K562 (cell line): ENCODE measurements around the gene IRF3. TPM values are rescaled to one million over a fixed set of nuclear protein-coding genes. Genes with fewer than 3 reads are reported as not detected.
A peak's percentile ranks its signal among the peaks of the same experiment; 100 is the strongest.

Experiments used
- ATF4 ChIP-seq: fragments of 450-650 bp; formaldehyde crosslinking; IDR thresholded peaks from 2 replicates; pipeline ENCODE4 v1.4.0; 2022; ENCODE audit warnings: mild to moderate bottlenecking, moderate library complexity
- CLOCK ChIP-seq: fragments of 250-450 bp; sonication (Bioruptor Pico); IDR thresholded peaks from 2 replicates; pipeline ENCODE4 v1.4.0; 2020; ENCODE audit warnings: mild to moderate bottlenecking, moderate library complexity, borderline replicate concordance
- ETV5 ChIP-seq: sonication (generic); formaldehyde crosslinking; IDR thresholded peaks from 2 replicates; pipeline ENCODE4 v1.4.0; 2020; ENCODE audit warnings: low read depth, mild to moderate bottlenecking, missing genetic modification reagents
- MAX ChIP-seq: sonication (generic); formaldehyde crosslinking; IDR thresholded peaks from 2 replicates; pipeline ENCODE4 v1.9.0; 2022; ENCODE audit warnings: mild to moderate bottlenecking, missing genetic modification reagents
- MBD2 ChIP-seq: sonication (generic); IDR thresholded peaks from 2 replicates; pipeline ENCODE4 v1.6.1; 2016; ENCODE audit warnings: low read depth, borderline replicate concordance
- NRF1 ChIP-seq, 2 experiments: fragments of 450-650 bp; IDR thresholded peaks in 1 of 2; conservative IDR thresholded peaks in 1 of 2; 2 replicates each; pipeline ENCODE4 v1.6.1; 2014; ENCODE audit warnings: mild to moderate bottlenecking in 2 of 2
- POLR2H ChIP-seq: IDR thresholded peaks from 2 replicates; pipeline ENCODE4 v1.6.1; 2016; ENCODE audit warnings: missing genetic modification characterization, low read depth, mild to moderate bottlenecking, control low read depth, missing compliant biosample characterization, moderate library complexity
- PRDM10 ChIP-seq: fragments of 450-650 bp; IDR thresholded peaks from 2 replicates; pipeline ENCODE4 v1.6.1; 2018; ENCODE audit not compliant: partially characterized antibody
- RBM25 ChIP-seq: fragments of 200-400 bp; formaldehyde crosslinking; IDR thresholded peaks from 2 replicates; pipeline ENCODE4 v1.6.1; 2018; ENCODE audit warnings: low read length, low read depth, moderate library complexity; ENCODE audit not compliant: severe bottlenecking
- SMARCA4 ChIP-seq: fragments of 450-650 bp; IDR thresholded peaks from 2 replicates; pipeline ENCODE4 v1.6.1; 2016
- YY1 ChIP-seq, 3 experiments: IDR thresholded peaks; 2 replicates each; pipeline ENCODE4 v1.6.1; 2011; ENCODE audit warnings: low read length in 2 of 3, mild to moderate bottlenecking in 2 of 3, moderate library complexity in 2 of 3, borderline replicate concordance in 1 of 3, control low read depth in 1 of 3, low read depth in 1 of 3; ENCODE audit not compliant: insufficient read depth in 3 of 3, insufficient replicate concordance in 2 of 3, control insufficient read depth in 1 of 3, insufficient read length in 1 of 3; ENCODE audit errors: extremely low read depth in 1 of 3
- ZNF592 ChIP-seq: fragments of 450-650 bp; IDR thresholded peaks from 2 replicates; pipeline ENCODE4 v1.6.1; 2017; ENCODE audit warnings: antibody characterized with exemption, mild to moderate bottlenecking
- polyA plus RNA-seq, 8 experiments: library from polyadenylated mRNA; depleted of rRNA in 4 of 8; stranded (reverse) in 5 of 8; unstranded in 3 of 8; fragments of >200 nt; fragmentation: Nextera tagmentation in 2 of 8; fragmentation: Illumina TruSeq in 1 of 8; extraction: Ambion mirVana in 2 of 8; extraction: Trizol in 1 of 8; gene quantifications; 2 replicates each; pipeline versions ENCODE4 v1.2.1 to v1.2.3, GENCODE V29; 2011 to 2014; ENCODE audit warnings: inconsistent platforms in 1 of 8, missing spikeins in 1 of 8
- total RNA-seq, 7 experiments: library from RNA; depleted of rRNA in 6 of 7; stranded (reverse); fragments of >200 nt in 6 of 7; fragmentation: Illumina TruSeq in 2 of 7; extraction: Trizol in 2 of 7; gene quantifications; 2 replicates each; pipeline versions ENCODE4 v1.2.1 to v1.2.3, GENCODE V29; 2011 to 2021; ENCODE audit warnings: low replicate concordance in 1 of 7

IRF3 gene
- total and polyA plus RNA-seq, 9 of the 15 experiments (the other 6 are each of a cell fraction or from before 2014, with no cell fraction given), result 7.5 to 145 (median 65.4) TPM

- peak; percentile 48; the same call in 1 of the 2 replicates for TF ChIP-seq ATF4
- 0 out of 2 replicates have a peak, but pooled peaks have one; percentile 36 for TF ChIP-seq MBD2
- TF ChIP-seq NRF1 (conservative IDR thresholded peaks at IDR 0.05 in 1 of 2, IDR thresholded peaks at IDR 0.05 in 1 of 2), result no peak
- no peak for TF ChIP-seq RBM25
- no peak for TF ChIP-seq POLR2H
- TF ChIP-seq ZNF592, result 0 out of 2 replicates have a peak, but pooled peaks have one; percentile 71
- TF ChIP-seq MAX, result 0 out of 2 replicates have a peak, but pooled peaks have one; percentile 11
- TF ChIP-seq CLOCK (CRISPR knock-in tag), result no peak
- peak; percentile 56; the same call in 1 of the 2 replicates for TF ChIP-seq SMARCA4
- peak; percentile 56; the same call in 1 of the 2 replicates for TF ChIP-seq ETV5 (CRISPR knock-in tag)
- TF ChIP-seq PRDM10, result peak; percentile 20
- peak in 1 of 3 experiments; percentile 32 for TF ChIP-seq YY1 (IDR thresholded peaks at IDR 0.05; ENCODE audit: borderline replicate concordance in 1 of 3, control insufficient read depth in 1 of 3, extremely low read depth in 1 of 3, insufficient read depth in 3 of 3, insufficient read length in 1 of 3, insufficient replicate concordance in 2 of 3, low read depth in 1 of 3, low read length in 2 of 3)
These were observed 6.7 kb upstream of the IRF3 start (continued) for GRCh38 chr19:49672131-49672919.
